DMS153 treated with DMSO at 0.1 percent for 48 hours (cell line): Measurements from ENCODE around the gene GNAT3.

Experiments used
- DNase-seq: peaks from one replicate; lab custom pipeline; 2025; ENCODE audit not compliant: unreplicated experiment; lab: John Stamatoyannopoulos, UW

Gene GNAT3

DNA sequence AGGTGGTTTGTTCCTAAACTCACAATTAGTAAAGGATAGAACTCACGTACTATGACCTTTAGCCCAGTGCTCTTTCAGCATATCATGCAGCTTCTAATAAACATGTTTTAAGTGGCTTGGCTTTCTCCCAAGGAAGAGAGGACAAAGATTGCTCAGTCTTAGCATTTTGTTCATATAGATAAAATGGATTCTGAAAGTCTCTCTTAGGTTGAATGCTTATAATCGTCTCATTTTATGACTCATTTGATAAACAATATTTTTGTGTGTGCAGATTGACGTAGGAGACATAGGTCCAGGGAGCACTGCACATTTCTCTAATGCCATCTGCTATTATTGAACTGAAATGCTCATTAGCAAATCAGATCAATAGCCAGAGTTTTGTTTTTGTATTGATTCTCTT lies 44.8 kb downstream of the GNAT3 start:
- no peak for DNase-seq

DNA sequence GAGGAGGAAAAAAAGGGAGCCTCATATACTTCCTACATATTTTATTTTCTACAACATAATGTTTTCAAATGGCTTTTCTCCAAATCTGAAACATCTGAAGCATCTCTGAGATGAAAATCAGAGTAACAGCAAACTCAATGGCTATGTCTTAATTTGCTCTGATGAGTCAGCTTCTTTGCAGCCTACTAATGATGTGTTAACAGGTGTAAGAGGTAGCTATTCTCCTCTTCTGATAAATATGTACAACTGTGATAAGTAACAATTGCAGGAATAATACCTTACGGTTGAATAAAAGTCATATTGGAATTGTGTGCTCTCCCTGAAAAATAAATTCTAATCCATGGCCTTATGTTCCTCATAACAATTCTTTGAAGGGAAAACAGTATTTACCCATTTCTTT lies 45.2 kb downstream of the GNAT3 start:
- no peak for DNase-seq

DNA sequence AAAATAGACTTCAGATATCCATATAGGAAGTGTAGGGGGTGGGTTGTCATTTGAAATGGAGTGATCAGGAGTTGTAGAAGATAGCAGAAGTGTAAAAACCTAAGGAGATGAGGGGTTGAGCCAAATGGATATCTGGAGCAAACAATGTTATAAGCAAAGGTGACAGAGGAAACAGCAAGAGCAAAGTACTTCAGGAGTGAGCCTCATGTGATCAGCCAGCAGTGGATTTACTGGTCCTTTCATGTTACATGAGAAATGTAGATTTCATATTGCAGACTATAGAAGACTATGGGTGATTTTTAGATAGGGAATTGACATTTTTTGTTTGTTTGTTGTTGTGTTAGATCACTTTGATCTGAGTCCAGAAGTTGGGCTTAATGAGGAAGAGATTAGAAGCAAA lies 47.7 kb downstream of the GNAT3 start:
- DNase-seq = no peak

DNA sequence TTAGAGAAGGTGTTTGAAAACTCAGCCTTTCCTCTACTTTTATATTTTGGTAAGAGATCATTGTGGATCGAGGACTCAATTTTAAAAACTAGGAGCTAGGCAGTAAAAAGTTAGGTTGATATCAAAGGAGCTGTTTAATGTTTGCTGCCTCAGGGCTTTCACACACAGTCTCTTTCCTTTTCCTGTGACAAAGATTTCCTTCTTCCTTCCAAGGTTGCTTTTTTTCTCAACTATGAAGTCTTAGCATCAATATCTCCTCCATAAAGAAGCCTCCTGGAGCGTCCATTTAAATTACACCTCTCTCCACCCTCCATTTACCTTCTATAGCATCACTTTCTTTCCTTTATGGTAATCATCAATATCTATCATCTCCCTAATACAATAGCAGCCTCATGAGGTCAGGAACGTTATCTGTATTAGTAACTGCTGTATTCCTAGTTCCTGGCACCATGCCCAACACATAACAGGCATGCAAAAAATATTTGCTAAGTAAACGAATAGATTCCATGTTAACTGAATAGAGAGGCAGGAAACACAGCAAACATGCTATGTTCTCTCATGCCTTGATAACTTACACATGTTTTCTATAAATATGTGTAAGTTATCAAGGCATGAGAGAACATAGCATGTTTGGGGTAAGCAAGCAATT lies 48.5 kb downstream of the GNAT3 start:
- no peak for DNase-seq

DNA sequence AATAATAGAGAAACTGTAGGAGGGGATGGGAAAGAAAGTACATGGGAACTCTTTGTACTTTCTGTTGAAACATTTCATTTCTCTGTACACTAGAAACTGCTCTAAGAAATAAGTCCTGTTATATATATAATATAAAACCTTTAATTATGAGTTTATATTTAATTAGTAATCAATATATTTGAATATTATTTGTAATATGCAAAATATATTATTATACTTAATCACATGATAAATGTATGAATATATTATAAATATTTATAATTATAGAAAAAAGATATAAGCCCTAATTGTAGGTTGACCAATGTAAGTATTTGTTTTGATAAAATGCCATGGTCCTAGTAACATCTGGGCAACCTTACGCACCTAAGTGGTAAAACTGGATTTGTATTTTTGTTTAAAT lies 51.0 kb downstream of the GNAT3 start:
- DNase-seq = no peak

DNA sequence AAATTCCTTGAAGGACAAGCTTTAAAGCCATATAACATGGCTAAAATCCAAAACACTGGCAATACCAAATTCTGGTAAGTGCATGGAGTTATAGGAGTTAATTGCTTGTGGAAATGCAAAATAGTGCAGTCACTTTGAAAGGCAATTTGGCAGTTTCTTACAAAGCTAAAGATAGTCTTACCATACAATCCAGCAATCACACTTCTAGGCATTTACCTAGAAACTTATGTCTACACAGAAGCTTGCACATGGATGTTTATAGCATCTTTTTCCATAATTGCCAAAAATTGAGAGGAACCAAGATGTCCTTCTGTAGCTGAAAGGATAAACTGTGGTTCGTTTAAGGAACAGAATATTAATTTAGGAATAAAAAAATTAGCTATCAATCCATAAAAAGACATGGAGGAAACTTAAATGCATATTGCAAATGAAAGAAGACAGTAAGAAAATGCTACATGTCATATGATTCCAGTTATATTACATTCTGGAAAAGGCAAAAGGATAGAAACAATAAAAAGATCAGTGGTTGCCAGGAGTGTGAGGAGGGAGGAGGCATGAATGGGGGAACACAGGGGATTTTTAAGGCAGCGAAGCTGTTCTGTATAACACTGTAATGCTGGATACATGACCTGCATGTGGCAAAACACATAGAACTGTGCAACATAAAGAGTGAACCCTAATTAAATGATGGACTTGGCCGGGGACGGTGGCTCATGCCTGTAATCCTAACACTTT lies 51.9 kb downstream of the GNAT3 start:
- DNase-seq = no peak

DNA sequence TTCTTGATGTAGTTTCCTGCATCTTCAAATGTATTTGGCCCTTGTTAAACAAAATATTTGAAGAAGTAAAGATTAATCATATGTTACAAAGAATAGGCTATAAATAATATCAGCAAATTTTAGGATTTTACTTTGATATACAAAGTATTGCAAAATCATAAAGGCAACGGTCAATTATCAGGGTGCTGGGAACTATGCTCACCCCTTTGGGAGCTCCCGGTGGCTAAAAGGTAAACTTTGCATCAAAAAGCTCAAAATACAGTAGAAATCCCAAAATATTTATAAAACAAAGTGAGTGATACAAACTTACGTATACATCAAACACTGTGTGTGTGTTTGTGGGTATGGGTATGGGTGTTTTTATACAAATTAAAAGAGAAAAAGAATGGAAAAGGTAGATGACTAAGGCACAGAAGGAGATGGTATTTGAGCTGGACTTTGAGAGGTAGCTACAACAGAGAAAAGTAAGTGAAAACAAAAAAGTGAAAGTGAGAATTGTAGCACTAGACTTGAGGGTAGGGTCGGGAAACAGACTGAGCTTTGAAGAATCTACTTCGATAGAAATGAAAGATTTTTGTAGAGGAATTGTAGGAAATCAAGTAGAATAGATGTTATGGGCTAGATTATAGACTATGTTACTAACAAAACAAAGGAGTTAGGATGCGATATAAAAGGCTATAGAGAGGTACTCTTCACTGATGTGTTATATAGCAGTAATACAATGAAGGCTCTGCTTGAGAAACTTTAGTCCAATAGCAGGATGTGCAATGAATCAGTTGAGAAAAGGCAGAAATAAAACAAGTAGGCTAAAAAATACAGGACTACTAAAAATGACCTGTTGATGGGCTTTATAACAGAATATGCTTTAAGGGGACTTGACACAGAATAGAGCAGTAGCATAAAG lies 52.8 kb downstream of the GNAT3 start:
- no peak for DNase-seq

DNA sequence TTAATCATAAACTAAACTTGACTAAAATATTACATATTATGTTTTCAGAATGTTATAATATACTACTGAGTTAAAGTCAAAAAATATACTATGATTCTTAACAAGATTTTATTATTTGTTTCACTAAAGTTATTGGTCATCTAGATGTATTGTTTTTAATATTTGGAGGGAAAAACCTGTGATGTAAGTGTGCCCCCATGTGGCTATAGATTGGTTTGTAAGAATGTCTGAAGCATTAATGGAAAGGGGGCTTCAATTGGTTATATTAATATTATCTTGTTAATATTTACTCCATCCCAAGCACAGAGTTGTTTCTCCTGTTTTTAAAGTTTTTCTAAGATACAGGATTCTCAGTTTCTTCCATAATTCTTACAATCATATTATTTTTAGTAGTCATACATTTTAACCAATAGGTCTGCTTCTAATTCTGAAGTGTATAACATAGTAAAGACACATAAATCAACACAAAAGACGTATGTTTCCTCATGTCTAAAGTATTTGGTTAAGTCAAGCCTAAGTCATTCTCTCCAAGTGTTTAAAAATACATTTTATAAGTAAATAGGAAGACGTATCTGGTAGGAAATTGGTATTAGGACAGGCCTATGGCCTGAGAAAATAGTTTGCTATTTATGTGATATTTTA lies 58.0 kb downstream of the GNAT3 start:
- DNase-seq = peak; percentile 6

DNA sequence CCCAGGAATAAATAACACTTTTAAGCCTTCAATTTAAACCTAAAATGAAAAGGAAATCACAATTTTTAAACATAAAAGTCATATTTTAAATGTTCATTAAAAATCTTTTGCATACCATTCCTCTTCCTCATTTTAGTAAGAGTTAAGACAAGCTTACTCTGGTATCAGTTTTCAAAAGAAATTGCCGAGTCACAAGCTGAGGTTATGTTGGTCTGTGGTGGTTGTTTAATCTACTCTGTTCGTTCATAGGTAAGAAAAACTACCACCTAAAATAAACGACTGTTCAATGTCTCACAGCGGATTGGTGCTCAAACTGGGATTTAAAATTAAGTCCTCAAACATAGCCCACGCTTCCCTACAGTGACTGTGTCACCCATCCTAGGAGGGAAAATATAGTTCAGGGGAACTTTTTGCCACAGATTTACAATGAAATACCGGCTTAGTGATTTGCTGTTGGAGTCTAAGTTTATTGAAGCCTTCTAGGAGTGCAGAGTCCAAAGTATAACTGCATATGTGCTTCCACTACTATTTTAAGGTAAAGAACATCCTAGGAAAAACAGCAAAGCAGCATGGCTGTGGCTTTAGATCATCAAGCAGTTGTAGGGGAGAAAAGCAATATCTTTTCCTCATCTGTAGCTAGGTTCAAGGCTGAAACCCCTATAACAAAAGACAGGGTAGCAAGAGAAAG lies 61.1 kb downstream of the GNAT3 start:
- no peak for DNase-seq

DNA sequence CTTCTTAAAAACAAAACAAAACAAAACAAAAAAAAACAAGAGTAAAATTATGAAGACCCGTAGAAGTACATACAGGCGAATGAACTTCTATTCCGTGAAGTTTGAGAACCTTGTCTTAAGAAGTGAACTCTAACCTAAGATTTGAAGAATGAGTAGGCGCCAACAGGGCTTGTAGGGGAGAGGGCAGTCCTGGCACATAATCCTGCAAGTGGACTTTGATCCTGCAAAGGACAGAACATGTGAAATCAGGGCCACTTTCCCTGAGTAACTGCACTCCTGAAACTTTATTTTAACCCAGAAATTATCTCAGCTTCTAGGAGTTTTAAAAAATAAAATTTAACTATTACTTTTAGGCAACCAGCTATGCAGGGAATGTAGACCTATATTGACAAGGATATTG lies 62.0 kb downstream of the GNAT3 start:
- DNase-seq = no peak

DNA sequence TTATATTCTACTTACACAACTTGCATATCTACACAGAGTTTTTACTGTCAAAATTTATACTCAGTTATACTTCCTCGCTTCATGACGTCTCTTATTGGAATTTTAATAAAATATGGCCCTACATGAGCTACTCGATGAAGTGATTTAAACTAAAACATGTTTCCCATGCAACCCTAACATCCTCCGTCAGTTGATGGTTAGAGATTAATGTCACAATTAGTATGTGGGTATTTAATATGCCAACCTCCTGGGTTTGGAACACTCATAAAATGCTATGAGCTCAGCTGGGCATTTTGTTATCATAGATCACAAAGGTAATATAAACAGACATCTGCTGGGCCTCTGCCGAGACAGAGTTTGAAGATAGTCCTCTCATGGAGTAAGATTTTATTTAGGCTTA lies 66.5 kb downstream of the GNAT3 start:
- no peak for DNase-seq

DNA sequence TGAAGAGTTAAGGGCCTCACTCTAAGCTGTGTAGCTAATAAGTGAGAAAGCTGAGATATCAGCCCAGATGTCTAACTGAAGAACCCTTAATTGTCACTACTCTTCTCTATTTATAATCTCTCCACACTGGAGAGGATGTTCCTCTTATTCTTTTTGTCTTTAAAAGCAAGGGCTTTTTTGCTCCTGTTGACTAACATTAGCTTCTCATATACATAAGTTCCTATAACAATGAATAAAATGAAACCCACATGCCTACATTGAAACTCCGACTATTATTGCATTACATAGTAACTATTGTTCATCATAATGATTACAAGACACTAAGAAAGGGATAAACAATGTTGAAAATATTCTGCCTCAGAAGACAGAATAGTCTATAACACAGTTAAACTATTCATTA lies 67.1 kb downstream of the GNAT3 start:
- DNase-seq = no peak

DNA sequence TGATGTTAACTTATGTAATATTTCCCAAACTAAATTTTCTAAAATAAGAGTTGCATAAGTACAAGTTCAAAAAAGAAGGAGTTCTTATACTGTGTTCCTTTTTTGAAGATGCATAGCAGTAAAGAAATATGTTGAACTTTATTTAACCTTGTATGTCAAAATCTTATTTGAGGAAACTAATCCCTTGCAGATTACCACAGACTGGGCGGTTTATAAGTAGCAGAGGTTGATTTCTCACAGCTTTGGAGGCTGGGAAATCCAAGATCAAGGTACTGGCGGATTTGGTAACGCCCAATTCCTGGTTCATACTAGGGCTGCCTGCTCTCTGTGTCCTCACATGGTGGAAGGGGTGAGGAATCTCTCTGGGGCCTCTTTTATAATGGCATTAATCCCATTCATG lies 68.5 kb downstream of the GNAT3 start:
- no peak for DNase-seq

DNA sequence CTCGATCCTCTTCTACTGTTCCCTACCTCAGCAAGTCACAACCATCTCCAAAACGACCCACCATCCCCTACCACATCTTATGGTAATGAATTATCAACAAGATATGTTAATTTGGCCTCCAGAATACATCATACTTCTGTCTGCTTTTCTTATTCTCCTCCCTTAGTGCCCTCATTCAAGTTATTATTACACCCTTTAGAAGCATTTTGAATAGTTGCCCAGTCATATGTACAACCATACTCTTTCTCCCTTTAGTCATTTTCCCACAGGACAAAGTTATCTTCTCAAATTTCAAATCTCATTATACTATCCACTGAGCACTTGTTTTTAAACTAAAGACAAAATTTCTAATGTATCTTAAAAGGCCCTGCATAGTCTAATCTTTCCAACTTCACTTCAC lies 71.0 kb downstream of the GNAT3 start:
- no peak for DNase-seq

DNA sequence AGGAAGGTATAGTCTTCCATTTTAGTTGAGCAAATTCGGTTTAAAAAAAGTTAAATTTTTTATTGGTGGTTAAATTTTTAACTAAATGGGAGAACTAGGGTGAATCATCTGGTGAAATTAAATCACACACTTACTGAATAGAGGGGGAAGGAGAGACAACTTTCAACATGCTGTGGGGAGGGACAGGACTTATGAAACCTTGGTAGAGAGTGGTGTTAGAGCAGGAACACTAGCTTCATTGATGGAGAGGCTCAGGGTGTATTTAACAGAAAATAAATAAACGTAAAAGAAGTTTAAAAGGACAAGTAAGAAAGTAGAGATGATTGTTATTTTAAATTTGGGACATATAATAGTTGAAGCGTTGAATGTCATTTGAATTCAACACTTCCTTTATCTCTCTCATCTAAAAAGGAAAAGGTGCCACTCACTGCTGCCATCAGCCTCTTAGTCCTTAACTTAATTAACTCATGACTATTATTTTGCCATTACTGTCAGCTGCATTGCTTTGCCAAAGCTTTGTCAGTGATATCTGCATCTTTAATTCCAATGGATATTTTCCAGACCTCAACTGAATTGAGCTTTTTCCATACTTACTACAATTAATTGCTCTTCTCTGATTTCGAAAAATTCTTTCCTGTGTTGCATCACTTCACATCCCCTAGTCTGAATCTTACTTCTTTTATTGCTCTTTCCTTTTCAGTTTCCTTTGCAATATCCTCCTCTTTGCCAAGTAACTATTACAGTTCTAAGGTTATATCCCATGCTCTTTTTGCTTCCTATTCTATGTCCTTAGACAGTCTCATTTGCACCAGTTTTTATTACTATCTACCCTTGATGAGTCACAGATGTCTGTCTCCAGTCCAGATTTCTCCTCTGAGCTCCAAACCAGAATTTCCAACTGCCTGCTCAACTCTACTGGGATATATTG lies 71.7 kb downstream of the GNAT3 start:
- DNase-seq = no peak

DNA sequence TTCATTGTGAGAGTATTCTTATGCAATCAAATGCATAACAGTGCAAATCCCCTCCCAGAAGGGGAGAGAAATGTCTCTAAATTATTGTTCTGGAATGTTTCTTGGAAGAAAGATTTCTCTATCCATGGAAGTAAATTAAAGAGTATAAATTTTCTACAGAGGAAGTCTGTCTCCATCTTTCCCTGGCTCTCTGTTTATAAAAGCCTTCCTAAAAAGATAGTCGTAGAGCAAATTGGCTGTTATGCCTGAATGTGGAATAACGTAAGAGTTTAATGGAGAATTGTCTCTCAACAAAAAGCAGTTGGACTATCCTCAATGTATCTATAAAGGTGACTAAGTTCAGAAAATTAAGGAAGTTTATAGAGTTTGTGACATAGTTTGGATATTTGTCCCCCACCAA lies 76.3 kb downstream of the GNAT3 start:
- no peak for DNase-seq

DNA sequence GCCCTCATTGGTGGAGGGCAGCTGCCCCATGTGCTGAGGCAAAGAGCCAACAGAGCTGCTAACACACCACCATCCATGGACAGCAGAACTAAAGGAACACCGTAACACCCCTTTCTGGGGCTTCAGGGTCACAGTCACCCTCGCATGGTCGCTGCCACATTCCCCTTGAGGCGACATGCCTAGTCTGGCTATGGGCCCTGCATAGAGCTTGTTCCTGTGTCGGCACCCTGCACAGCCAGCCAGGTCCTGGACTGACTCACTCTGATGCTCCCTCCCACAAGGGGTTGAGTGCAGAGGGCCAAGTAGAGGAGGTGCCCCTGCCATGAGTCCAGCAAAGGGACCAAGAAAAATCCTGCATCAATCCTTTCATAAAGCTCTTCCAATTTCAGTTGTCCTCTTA lies 77.8 kb downstream of the GNAT3 start:
- DNase-seq = no peak

DNA sequence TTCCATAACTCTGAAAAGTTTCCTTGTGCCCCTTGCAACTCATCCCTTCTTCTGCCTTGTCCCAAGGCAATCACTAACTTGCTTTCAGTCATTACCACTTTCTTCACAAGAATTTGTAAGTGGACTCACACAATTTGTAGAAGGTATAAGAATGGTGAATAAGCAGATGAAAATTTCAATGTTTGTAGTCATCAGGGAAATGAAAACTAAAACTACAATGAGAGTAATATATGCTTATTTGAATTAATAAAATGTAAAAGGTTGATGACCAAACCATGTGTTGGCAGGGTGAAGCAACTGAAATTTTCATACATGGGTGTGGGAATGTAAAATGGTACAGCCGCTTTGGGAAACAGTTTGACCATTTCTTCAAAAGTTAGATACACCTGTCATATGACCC lies 79.7 kb downstream of the GNAT3 start:
- DNase-seq = no peak

DNA sequence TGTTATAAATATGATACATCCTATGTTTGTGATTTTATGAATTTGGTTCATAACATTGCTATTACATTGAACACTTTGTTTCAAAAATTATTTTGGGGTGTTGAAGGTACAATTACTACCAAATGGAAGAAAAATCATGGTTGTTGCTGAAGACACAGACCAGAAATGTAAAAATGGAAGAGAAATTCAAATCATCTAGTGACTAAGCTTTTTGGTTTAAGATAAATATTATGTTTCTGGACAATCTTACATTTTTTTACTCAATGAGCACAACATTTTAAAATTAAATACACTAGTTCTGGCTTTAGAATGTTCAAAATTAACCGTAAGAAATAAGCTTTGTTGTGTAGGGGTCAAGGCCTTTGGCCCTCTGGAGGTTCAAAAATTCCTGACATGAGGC lies 82.7 kb downstream of the GNAT3 start:
- no peak for DNase-seq
